Measurements from ENCODE around the gene SLAMF7.
A peak's percentile ranks its signal among the peaks of the same experiment; 100 is the strongest.
"Not testable (repeated sequence)": the region's sequence is repeated elsewhere in the genome, so short reads cannot be mapped to it uniquely, and the experiment has no call there.

The SLAMF7 gene

DNA sequence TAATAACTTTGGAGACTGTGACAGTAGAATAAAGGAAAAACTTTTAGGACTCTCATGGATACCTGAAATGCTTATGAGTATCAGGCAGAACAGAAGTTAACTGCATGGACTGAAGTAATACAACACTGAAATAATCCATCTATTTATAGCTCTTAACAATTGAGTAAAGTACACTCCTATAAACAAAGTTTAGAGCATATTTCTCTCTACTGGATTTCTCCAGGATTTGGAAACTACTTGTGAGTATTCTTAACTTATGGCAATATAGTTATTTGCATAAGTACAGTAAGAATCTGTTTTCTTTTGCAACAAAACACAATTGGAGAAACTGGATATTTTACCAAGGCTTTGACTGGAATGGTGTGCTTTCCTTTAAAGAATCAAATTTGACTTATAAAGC is 17.6 kb upstream of the SLAMF7 start:
- no peak for DNase-seq

DNA sequence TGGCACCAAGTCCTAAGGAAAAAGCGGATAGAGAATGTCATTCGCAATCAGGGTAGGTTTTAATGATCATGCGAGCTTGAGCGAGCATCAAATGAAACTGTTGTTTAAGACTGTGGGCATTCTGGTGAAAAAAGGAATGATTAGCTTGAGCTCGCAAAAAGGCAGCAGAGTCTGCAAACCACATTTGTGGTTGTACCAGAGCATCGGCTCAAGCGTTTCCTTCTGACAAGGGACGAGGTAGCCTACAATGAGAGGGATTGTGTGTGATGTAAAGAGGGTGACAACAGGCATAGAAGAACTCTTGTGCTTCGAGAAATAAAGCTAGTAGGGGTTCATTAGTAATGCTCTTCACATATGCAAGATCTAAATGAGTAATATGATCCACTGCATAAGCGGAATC is 16.3 kb upstream of the SLAMF7 start:
- no peak for DNase-seq

DNA sequence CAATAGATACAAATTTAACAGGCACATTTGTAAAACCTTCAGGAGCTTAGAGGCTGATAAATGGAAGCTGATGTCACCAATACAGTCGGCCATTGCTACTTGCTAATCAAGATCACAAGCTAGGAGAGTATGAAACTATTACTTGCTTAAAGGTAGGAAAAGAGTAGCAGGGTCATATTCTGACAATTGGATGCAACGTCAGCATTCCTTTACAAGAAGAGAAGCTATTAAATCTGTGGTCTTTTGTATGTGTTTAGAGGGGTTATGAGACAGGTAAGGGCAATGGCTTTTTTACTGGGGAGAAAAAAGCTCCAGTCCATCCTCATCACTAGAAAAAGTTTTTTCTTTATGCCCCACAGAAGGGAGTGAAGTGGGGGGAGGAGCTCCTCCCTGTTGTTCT is 15.7 kb upstream of the SLAMF7 start:
- DNase-seq, result no peak

- DNase-seq, result no peak
Observed at GRCh38 chr1:160724465-160725242, 14.4 kb upstream of the SLAMF7 start.

DNA sequence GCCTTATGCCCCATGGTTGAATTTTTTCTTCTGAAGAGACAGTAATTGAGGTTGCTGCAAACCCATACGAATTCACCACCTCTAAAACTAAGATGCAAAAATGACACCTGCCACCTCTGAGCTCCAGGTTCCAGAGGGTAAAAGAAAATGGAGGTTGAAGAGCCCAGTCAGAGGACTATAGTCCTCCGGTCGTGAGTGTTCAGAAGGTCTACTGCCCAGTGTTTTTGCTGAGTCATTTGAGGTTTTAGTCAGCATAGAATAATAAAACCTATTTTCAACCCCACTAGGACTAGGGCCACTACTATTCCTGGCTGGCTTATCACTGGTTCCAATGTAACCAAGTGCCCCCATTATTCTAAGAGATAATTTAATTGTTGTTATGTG is 12.9 kb upstream of the SLAMF7 start:
- no peak for DNase-seq

DNA sequence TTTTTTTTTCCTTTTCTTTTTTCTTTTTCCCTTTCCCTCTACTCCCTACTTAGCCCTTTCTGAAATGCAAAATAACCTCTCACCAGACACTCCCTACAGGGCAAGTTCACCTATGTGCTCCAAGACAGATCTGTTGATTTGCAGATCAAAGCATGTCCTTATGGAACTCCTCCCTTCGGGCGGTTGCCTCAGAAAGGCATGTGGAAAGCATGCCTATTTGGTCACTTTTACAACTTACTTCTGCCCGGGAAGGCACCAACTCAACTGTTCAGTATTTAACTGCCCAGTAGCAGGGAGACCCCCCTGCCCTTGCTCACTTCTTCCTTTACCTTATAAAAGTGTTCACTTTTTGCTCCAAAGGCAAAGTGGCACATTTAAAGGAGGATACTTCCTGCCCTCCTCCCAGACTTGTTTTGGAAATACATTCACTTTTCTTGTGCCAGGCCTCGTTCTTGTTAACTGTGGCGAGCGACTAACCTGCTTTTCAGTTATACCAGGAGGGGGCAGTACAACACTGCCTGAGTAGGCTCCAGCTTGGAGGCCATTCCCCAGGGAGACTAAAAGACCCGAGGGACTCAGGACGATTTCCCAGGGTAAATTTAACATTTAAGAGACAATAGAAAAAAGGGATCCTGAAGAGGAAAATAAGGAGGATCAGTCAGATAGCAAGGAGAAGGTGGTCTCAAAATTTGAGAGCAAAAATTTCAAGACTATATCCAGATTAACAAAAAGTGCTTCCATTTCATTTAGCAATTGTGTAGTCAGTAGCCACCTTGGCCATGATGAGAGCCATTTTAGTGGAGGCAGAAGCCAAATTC is 12.3 kb upstream of the SLAMF7 start:
- DNase-seq, result peak; percentile 43

GRCh38 chr1:160727316-160727640 is 11.8 kb upstream of the SLAMF7 start:
- no peak for DNase-seq

DNA sequence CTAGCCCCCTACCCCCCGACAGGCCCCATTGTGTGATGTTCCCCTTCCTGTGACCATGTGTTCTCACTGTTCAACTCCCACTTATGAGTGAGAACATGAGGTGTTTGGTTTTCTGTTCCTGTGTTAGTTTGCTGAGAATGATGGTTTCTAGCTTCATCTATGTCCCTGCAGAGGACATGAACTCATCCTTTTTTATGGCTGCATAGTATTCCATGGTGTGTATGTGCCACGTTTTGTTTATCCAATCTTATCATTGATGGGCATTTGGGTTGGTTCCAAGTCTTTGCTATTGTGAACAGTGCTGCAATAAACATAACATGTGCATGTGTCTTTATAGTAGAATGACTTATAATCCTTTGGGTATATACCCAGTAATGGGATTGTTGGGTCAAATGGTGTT is 7.5 kb upstream of the SLAMF7 start:
- not testable (repeated sequence) for DNase-seq

- DNase-seq, result no peak
Observed at GRCh38 chr1:160731990-160732389, 7.1 kb upstream of the SLAMF7 start.

DNA sequence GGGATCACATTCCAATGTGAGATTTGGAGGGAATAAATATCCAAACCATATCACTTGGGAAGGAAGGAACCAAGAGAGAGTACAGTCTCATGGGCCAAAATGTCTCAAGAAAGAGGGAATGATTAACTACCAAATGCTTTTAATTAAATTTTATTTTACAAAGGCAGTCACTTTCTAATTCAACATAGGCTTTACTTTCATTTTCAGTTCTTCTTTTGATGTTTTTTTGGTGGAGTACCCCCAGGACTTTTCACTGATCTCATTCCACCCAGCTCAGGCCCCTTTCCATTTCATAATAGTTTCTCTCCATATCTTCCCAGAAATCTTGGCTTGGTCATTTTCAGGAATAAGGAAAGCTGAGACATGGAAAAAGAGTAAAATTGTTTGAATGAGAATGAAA is 5.1 kb upstream of the SLAMF7 start:
- no peak for DNase-seq

DNA sequence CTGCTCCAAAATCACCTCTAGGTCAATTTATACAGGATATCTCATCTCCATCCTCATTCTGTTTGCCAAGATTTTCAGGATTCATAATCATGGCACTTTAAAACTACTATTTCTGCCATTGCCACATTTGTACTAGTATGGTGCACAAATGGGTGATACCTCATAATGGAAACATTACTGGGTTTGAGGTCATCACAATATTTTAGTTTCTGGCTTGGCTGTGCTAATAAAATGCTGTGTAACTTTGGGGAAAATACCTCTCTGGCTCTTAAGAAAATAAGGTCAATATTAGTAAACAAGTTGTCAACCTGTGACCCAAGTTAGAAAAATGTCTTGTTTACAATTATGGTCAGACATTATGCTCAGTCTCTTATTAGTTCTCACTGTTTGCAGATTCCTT is 4.7 kb upstream of the SLAMF7 start:
- no peak for DNase-seq

DNA sequence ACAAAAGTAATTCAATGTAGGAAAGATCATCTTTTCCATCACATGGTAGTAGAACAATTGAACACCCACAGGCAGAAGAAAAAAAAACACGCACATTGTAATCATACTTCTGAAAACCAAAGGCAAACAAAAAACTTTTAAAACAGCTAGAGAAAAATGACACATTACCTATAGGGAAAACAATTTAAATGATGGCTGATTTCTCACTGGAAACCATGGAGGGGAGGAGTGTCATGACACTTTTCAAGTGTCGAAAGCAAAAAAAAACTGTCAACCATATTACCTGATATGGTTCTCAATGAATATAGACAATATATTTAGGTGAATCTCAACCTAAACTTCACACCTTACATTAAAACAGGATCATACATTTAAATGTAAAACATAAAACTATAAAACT is 776 bp upstream of the SLAMF7 start:
- DNase-seq, result no peak

DNA sequence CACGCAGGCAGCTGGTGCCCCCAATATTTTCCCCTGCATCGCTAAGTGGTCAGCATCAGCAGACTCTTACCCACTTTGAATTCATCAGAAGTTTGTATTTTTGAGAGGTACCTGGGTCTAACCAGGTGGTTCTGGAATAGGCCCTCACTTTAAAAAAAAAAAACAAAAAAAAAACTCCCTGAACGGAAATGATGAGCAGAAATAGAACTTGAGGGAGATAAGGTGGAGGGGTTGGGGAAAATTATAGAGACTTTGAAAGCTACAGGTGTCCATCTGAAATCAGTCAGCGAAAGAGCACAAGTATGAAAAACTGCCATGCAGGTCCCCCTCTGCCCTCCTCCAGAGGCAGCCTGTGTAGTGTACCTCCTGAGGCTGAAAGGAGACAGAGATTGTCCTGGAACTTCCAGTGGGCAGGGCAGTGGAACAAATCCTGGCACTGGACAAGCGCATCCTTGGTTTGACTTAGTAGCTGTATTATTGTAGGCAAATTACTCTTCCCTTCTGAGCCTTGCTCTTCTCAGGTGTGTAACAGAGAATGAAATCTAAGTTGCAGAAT is 1.2 kb downstream of the SLAMF7 start:
- DNase-seq, result no peak

- DNase-seq, result no peak
Observed at GRCh38 chr1:160741092-160741501, 2.0 kb downstream of the SLAMF7 start.

- no peak for DNase-seq
Observed at GRCh38 chr1:160741612-160742348, 2.7 kb downstream of the SLAMF7 start.

- DNase-seq, result no peak
Observed at GRCh38 chr1:160742428-160743127, 3.5 kb downstream of the SLAMF7 start.

DNA sequence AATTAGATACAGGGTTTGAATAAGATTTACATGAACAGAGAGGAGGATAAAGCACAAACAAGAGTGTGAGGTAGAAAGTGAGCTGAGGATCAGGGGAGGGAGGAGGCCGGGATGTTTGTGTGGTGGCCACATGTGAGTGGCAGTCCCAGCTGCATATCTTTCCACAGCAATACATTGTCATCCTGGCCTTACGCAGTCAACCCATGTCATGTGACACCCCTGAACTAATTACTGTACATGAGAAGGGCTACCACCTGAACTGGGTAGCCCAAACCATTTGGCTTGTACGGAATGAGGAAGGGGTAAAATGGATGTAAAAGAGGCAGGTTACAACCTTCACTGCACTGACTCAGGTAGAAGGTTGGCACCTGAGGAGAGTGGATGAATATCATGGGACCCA is 4.2 kb downstream of the SLAMF7 start:
- no peak for DNase-seq

DNA sequence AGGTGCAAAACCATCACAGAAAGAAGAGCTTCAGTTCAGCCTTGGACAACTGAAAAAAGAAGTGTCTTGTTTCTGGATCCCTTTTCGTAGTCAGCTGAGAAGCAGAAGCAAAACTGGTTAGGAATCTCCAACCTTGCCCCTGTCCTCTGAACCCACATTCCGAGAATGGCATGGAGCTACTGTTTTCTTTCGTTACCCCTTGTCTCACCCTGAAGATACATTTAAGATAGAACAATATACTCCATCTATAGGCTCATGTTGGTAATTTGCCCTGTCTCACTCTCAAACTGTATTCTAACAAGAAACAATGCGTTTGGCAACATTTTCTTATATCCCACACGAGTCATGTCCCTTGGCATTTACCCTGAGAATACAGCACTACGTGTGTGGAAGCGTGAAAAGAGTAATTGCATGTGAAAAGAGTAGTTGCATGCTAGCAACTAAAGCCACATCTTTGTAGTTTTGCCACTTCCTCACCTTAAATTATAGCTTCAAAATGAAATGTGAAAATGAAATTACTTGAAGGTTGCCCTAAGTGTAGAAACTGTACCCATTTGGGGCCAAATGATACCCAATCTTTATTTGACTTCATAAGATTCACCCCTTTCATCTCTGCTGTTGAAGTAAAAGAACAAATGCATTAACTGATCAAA is 5.3 kb downstream of the SLAMF7 start:
- DNase-seq, result no peak

GRCh38 chr1:160744852-160745520 is 5.9 kb downstream of the SLAMF7 start:
- no peak for DNase-seq

DNA sequence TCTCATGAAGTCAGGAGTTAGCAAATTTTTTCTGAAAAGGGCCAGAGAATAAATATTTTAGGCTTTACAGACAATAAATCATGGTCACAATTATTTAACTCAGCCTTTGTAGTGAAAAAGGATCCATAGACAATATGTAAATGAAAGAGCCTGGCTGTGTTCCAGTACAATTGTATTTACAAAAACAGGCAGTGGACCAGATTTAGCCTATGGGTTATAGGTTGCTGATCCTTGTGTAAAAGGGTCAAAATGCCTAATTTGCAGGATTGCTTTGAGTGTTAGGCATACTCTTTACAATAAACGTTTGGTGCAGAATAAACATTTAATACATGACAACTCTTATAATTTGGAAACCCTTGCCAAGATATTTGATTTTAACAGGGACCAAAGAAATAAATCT is 6.5 kb downstream of the SLAMF7 start:
- DNase-seq, result no peak

DNA sequence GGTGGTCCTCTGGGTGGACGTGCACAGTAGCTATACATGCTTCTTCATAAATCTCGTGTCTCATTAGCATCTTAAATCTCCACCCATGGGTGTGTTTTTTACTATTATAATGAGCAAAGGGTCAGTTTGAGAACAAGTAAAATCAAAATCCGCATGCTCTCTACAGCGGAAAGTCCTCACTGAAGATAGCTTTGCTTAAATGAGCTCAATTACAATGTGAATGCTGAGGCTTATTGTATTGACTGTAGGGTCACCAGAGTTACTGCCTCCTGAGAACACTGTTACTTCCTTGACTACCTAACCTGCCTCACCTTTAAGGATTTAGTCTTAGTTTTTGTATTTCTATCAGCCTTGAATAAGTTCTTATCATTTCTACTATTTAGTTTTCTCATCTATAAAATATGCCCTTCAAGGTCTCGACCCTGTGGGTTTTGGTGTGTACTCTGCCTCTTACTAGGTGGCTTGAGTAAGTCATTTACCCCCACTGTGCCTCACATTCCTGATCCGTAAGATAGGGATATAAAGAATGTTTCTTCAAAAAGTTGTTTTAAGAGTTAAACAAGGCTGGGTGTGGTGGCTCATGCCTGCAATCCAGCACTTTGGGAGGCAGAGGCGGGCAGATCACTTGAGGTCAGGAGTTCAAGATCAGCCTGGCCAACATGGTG is 7.9 kb downstream of the SLAMF7 start:
- no peak for DNase-seq

All from kidney glomerular epithelial cell (primary cell).